GM19239 (cell line): ENCODE measurements around the gene C1orf50.

Experiments used
- DNase-seq: peaks from one replicate; pipeline ENCODE4 v3.0.0; 2011; ENCODE audit warnings: low spot score; ENCODE audit not compliant: insufficient read length
- FAIRE-seq: peaks from 2 replicates; lab custom pipeline; 2011; peaks lifted over from hg19 to GRCh38; lab: Jason Lieb, UNC

C1orf50 gene

GRCh38 chr1:42756956-42757891, 9.8 kb upstream of the C1orf50 start:
- peak; percentile 69 for DNase-seq

GRCh38 chr1:42757892-42758275, 9.2 kb upstream of the C1orf50 start:
- FAIRE-seq: no peak

More at GRCh38 chr1:42756956-42757891, 9.8 kb upstream of the C1orf50 start:
- FAIRE-seq: peak; percentile 70

GRCh38 chr1:42758641-42759040, 8.4 kb upstream of the C1orf50 start:
- DNase-seq: no peak
- no peak for FAIRE-seq

More at GRCh38 chr1:42757892-42758275, 9.2 kb upstream of the C1orf50 start:
- DNase-seq: no peak

GRCh38 chr1:42759114-42759513, 7.9 kb upstream of the C1orf50 start:
- FAIRE-seq (no peak), DNase-seq (no peak)

- no peak for FAIRE-seq
These were observed 5.5 kb upstream of the C1orf50 start for GRCh38 chr1:42761567-42761966.

GRCh38 chr1:42762269-42762668, 4.8 kb upstream of the C1orf50 start:
- no peak for FAIRE-seq
- DNase-seq: no peak

More at GRCh38 chr1:42761567-42761966, 5.5 kb upstream of the C1orf50 start:
- DNase-seq: no peak

- FAIRE-seq: no peak
- DNase-seq: no peak
These were observed 1.8 kb upstream of the C1orf50 start for GRCh38 chr1:42765269-42765668.

- DNase-seq (no peak), FAIRE-seq (peak; percentile 65)
These were observed 963 bp upstream of the C1orf50 start for GRCh38 chr1:42765832-42766740.

- FAIRE-seq (peak; percentile 8), DNase-seq (no peak)
These were observed 506 bp downstream of the C1orf50 start for GRCh38 chr1:42767510-42768000.

GRCh38 chr1:42768172-42768571, 1.1 kb downstream of the C1orf50 start:
- DNase-seq: no peak
- FAIRE-seq: no peak

GRCh38 chr1:42769811-42770210, 2.8 kb downstream of the C1orf50 start:
- DNase-seq: no peak
- FAIRE-seq: no peak

GRCh38 chr1:42773420-42773819, 6.4 kb downstream of the C1orf50 start:
- no peak for DNase-seq
- FAIRE-seq: no peak

GRCh38 chr1:42774928-42775526, 8.0 kb downstream of the C1orf50 start:
- FAIRE-seq: no peak
- no peak for DNase-seq

- DNase-seq: no peak
- no peak for FAIRE-seq
These were observed 9.5 kb downstream of the C1orf50 start for GRCh38 chr1:42776502-42776901.

- no peak for FAIRE-seq
These were observed 10.8 kb downstream of the C1orf50 start for GRCh38 chr1:42777852-42778251.

GRCh38 chr1:42779725-42780124, 12.7 kb downstream of the C1orf50 start:
- DNase-seq: no peak
- peak; percentile 76 for FAIRE-seq

More at GRCh38 chr1:42777852-42778251, 10.8 kb downstream of the C1orf50 start:
- DNase-seq: peak; percentile 30

GRCh38 chr1:42780176-42780575, 13.1 kb downstream of the C1orf50 start:
- no peak for FAIRE-seq

GRCh38 chr1:42783092-42783491, 16.0 kb downstream of the C1orf50 start:
- FAIRE-seq (no peak), DNase-seq (no peak)

More at GRCh38 chr1:42780176-42780575, 13.1 kb downstream of the C1orf50 start:
- no peak for DNase-seq

- no peak for FAIRE-seq
- DNase-seq: no peak
These were observed 17.5 kb downstream of the C1orf50 start for GRCh38 chr1:42784547-42784945.
